Purkinje cell (primary cell): Measurements from ENCODE around the gene RNF11. TPM values are rescaled to one million over a fixed set of nuclear protein-coding genes. Genes with fewer than 3 reads are reported as not detected.

Source experiments
- polyA plus RNA-seq: library from polyadenylated mRNA; unstranded; fragments of >200 nt; fragmentation: Nextera tagmentation; gene quantifications from 2 replicates; pipeline ENCODE4 v1.2.1, GENCODE V29; 2014

The RNF11 gene
- polyA plus RNA-seq, result 77.3 and 87.0 TPM in 2 replicates

DNA sequence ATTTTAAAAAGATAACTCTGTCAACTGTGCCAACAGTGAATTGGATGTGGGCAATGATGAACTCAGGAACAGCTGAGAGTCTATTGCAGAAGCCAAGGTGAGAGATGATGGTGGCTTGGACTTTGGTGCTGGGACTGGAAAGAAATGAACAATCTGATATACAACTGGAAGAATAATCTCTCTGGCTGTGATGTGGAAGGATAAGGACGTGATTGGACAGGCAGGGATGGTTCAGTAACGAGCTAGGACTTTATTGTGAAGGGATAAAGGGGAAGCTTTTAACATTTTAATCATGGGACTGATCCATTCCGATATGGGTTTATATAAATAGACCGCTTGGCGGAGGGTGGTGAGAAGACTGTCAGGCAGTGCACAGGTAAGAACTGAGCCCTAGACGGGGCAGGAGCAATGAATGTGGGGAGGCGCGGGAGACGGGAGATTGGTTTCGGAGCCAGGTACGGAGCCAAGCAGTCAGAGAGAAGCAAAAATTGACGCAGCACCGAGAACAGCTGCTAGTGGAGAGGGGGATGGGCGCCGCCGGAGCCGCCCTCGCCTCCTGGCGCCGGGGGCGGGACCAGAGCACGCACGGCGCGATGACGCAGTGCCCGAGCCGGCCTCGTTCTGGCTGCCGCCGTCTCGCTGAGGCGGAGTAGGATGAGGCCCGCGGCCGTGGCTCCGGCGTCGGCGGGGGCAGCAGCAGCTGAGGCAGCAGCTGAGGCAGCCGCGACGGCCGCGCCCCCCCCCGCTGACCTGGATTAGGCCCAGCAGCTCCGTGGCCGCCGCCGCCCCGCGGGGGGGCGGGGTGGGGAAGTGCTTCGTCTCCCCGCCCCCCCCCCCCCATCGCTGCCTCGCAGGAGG lies at the start of gene RNF11:
RNF11 (plus strand) TSS at position 601 of the 858 bp plus-strand sequence. CDS start 484 bp downstream, outside the sequence.

Other genes starting within 250 kb of the RNF11 start
- gene C1orf185, start 134.0 kb upstream of the RNF11 start, polyA plus RNA-seq, result not detected in 2 replicates
- gene TTC39A, start 94.3 kb downstream of the RNF11 start, polyA plus RNA-seq, result 2.2 and 6.9 TPM in 2 replicates